Superior temporal gyrus (tissue), 1 donor: ENCODE data around the gene TRIO.

Source experiments
- DNase-seq: peaks from one replicate; pipeline ENCODE4 v3.0.0-alpha.2; 2016; ENCODE audit errors: extremely low spot score

Gene TRIO

DNA sequence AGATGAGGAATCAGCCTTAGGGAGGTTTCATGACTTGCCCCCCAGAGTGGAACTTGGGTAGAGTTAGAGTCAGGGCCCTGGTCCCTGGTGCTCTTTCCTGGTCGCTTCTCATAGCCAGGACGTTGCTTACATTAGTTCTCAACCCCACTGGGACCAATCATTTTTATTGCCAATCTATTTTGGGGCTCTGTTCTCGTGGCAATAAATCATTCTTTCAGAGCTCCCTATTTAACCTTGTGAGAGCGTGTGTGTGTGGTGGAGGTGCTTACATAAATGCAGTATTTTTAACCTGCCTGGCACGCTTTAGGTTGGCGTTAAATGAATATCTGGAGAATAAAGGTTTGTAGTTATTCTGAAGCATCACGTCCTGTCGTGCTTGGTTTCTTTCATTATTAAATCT, 4.1 kb downstream of the TRIO start:
- no peak for DNase-seq

DNA sequence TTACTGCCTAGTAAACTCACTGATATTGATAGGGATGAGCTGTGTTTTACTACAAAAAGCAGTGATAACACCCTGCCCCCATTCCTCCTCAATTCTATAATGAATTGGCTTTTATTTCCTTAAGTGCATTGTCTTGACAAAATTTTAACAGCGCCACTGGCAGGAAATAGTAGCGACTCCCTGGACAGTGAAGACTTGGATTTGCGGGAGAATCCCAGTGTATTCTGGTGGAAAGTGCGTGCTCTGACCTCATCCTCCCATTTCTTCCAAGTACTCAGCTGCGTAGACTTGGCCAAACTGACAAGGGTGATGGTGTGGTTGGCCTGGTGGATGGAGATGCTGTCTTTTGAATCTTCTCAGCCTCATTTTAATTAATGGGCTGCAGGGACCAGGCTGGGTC, 5.3 kb downstream of the TRIO start:
- no peak for DNase-seq

DNA sequence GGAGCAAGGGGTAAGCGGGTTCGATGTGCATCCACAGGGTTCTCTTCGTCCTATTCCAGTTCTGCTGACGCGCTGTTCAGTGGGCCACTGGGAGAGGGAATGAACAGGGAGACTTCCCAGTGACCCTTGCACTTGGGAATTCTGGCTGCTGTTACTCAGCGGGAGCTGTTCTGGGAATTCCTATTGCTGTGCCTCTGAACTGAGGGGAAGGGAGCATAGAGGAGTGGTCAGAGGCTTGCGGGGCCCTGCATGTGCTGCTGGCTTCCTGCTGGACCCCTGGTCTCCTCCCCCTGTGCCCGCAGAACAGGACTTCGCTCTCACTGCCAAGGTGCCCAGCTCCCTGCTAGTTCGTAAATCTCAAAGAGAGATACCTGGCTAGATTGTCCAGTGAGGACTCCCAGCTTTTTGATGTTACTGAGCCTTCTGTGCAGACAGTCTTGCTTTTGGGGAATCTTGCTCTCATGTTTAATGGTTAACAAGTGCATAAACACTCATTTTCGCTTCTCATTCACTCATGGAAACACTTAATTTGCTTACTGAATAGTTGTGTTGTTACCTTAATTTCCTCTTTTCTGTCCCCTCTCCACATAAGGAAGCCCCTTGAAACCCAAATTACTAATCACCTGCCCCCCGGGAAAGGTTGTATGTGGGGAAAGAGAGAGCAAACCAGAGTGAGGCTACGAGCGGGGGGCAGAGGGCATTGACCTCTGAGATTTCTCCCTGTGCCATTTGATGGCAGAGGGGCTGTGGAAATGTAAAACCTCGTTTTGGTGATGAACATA, 5.9 kb downstream of the TRIO start:
- DNase-seq: no peak

DNA sequence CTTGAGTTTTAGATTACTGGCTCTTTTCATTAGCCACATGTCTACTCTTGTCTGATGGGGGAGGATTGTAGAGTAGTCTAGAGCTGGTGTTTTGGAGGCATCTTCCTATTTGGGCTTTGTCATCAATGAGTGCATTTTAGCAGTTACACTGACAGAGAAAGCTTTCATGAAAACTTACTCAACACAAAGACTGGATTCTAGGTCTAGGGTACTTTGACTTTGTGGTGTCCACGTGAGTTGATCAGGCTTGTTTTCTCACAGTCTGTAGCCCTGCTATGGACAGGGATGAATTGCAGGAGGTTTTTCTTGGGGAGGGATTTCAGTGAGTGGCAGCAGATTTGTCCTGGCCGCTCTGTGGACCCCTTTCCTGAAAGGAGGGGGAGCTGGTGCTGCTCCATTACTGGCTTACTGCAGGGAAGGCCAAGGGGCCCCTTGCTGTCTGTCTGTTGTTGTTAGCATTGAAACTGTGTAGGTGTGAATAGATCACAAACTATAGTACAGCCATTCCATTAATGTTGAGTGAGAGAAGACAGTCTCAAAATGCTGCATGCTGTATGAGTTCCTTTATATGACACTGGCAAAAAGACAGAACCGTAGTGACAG, 6.6 kb downstream of the TRIO start:
- no peak for DNase-seq

DNA sequence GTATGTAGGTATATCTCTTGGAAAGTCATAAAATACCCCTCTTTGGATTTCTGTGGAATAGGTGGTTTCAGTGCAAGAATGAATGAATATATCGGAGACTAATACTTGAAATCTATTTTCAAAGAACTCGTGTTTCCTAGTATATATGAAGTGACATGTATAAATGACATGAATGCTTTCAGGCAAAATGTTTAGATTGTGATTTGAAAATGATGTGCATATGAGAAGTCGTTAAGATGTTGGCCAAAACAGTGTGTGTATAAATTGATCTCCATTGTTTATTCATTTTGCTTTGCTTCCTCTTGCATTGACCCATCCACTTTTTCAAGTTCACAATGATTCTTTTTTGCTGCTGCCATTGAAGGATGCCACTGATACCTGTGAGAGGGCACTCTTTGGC, 8.3 kb downstream of the TRIO start:
- no peak for DNase-seq

DNA sequence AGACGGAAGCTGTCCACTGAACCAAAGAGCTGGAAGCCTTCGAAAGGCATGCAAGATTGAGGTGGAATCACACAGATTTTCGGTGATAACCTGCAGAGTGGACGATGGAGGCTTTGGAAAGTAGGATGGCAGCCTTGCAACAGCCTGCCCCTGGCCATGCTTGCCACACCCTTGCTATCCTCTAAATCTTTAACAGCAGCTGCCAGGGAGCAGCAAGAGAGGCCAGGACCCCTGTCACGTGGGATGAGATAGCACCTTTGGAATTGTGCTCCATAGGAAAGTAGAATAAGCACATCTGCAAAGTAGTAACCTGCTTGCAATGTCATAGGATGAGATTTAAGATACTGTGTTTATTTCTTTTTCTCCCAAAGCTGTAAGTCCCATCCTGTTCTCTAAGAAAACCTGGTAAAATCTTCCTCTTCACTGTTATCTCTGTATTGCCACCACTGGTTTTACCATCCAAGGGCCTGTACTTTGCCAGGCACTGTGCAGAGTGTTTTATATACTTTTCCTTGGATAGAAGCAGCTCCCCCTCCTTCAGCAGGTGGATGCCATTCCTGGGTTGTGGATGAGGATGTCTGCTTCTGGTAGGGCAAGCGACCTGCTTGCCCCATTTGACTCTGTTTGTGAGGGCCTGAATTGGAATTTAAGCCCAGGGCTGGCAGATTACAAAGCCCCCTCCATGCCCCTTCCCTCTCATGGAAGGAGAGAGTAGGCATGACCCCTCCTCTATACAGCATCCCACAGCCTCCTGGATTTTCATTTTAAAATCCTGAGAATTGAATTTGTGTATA, 10.1 kb downstream of the TRIO start:
- DNase-seq: no peak

DNA sequence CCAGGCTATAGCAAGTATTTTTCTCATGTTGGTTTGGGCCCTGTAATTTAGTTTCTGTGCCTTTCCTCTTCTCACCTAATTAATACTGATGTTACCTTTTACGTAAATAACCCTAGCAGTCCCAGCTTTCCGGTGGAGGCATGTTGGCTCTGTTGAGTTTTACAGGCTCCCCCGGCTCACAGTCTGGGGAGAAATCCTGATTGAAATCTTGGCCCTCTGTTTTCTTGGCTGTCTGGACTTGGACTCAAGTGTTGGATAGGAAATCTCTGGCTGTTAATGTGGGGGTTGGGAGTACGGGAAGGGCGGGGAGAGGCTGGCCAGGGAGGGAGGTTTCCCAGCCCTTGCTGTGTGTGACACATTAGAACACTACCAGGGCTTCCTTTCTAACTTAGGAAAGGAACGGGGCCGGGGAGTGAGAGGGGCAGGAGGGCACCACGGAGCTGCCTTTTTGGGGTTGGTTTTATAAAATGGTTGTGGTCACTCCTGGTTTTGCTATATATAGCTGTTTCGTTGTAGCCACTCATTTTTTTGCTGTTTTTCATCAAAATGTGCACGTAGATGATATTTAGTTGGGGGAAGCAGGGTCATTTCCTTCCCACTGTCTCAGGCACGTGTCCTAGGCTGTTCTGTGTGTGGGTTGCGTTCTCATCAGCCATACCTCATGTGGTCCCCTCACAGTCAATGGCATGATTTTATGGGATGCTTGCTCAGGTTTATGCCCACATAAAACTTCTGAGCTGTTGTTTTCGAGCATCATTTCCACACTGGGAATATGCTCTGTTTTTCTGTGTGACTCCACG, 11.0 kb downstream of the TRIO start:
- no peak for DNase-seq

DNA sequence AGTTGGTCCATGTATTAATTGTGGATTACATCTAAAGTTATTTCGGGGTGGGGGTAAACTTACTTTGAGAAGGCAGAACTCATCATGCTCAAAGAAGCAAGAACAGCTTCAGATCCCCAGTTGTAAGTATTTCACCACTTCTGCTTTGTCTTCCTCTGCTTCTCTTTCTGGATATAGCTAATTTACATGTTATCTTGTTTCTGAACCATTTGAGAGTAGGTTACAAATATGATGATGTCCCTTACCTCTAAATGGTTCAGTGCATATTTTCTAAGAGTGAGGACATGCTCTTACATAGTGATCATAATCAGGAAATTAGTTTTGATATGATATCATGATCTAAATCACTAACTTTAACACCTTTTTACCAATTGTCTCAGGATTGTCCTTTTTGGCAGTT, 11.9 kb downstream of the TRIO start:
- no peak for DNase-seq

DNA sequence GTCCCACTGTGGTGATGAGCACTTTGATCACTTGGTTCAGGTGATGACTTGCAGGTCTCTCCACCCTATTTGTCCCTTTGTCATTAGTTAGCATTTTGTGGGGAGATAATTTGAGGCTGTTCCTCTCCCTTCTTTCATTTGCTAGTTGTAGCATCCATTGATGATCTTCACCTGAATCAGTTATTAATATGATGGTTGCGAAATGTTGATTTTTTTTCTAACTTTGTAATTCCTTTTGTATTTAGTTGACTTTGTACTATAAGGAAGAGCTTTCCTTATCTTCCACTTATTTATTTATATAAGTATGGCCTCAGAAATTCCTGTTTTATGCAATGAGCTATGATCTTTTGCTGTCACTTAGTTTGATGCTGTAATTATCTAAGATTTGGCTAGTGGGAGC, 12.6 kb downstream of the TRIO start:
- no peak for DNase-seq

DNA sequence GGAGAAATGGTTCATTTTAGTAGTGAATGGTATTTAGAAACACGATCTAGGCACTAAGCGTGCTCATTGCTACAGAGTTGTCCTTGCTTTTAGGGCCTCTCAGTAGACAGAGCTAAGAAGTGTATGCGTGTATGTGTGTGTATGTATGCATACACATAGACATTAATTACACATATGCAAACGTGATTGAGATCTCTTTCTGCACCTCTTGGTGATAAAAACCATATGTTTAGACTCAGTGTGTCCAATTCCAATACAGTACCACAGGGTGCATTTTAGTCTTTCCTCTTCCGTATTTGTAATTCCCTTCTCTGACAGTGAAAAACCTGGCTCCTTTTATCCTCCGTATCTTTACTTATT, 13.1 kb downstream of the TRIO start:
- no peak for DNase-seq

DNA sequence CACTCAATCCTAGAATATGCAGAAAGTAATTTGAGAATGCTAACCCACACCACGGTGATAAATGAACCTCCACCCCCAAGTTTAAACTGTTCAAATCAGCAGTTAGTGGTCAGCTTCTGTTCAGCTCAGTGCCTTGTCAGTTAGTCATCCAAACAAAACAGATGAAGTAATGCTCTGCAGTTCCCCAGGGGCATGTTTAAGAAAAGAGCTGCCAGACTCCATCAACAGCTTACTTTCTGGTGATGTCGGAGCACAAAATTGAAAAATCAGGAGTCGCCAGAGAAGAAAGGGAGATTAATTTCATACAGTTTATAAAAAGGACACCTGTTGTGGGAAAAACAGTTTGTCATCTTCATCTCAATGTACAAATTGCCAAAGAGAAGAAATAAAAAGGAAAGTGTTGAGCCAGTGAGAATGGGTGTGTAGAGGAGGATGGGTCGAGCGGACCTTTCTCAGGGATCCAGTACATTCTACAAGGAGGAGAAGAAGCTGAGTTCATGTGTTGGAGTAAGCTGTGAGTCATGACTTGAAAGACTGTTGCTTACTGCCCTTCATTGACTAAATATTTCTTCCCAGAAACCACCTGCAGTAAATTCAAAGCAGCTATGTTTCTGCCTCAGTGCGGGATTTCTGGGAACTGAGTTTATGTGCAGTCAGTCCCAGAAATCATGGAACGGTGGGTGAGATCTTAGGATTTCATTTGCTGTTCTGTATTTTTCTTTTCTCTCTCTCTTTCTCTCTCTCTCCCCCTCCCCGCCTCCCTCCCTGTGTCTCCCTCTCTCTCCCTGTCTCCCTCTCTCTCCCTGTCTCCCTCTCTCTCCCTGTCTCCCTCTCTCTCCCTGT, 13.7 kb downstream of the TRIO start:
- DNase-seq: no peak

DNA sequence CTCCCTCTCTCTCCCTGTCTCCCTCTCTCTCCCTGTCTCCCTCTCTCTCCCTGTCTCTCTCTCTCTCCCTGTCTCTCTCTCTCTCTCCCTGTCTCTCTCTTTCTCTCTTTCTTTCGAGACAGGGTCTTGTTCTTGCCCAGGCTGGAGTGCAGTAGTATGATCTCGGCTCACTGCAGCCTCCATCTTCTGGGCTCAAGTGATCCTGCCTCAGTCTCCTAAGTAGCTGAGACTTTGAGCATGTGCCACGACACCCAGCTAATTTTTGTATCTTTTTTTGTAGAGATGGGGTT, 14.3 kb downstream of the TRIO start:
- DNase-seq: no peak

DNA sequence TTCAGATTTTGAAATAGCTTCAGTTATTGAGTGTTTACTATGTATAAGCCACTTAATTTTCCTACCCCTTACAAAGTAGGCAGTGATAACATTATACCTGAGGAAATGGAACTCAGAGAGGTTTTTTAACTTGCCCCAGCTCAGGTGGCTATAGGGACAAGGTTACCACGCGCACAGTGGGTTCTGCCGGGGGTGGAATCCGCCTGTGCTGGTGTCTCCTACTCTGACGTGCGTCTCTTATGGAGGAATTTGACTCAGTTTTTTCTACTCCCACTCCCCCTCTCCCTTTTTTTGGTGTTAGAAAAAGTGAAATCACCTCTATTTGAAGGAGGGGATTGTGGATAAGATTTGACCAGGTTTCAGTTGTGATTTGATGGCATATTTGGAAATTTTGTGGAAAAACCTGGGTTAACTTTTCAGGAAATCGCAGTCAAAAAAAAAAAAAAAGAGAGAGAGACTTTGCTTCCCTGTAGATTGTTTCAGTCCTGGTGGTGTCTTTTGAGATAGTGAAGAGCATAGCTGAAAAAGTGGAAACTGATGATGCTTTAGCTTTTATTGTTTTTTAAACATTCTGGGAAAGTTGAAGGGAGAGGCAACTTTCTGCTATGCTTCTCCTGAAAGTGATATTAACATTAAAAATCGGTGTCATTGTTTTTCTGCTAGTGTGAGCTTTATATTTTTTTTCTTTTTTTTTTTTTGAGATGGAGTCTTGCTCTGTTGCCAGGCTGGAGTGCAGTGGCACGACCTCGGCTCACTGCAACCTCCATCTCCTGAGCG, 15.9 kb downstream of the TRIO start:
- no peak for DNase-seq

DNA sequence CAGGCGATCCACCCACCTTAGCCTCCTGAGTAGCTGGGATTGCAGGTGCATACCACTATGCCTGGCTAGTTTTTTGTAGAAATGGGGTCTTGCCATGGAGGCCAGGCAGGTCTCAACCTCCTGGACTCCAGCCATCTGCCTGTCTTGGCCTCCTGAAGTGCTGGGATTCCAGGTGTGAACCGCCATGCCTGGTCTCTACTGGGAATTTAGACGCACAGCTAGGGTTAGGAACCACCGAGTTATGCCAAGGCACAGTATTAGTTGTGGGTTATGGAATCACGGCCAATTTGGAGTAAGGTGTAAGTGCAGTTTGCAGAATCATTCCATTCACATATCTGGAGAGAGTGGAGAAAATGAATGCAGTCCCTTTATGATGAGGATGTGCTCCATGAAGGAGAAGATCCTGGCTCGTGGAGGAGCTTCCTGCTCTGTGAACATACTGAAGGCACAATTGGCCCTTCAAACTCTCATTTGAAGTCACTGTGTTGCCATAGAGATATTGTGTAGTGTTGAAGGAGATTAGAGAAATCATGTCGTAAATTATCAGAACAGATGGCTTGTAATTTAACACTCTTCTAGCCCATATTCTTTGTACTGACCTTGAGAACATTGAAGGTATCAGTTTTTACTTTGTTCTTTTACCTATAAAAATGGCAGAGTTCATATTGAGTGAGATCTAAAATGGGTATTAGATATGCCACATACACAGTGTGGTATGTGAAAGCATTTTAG, 18.8 kb downstream of the TRIO start:
- no peak for DNase-seq

DNA sequence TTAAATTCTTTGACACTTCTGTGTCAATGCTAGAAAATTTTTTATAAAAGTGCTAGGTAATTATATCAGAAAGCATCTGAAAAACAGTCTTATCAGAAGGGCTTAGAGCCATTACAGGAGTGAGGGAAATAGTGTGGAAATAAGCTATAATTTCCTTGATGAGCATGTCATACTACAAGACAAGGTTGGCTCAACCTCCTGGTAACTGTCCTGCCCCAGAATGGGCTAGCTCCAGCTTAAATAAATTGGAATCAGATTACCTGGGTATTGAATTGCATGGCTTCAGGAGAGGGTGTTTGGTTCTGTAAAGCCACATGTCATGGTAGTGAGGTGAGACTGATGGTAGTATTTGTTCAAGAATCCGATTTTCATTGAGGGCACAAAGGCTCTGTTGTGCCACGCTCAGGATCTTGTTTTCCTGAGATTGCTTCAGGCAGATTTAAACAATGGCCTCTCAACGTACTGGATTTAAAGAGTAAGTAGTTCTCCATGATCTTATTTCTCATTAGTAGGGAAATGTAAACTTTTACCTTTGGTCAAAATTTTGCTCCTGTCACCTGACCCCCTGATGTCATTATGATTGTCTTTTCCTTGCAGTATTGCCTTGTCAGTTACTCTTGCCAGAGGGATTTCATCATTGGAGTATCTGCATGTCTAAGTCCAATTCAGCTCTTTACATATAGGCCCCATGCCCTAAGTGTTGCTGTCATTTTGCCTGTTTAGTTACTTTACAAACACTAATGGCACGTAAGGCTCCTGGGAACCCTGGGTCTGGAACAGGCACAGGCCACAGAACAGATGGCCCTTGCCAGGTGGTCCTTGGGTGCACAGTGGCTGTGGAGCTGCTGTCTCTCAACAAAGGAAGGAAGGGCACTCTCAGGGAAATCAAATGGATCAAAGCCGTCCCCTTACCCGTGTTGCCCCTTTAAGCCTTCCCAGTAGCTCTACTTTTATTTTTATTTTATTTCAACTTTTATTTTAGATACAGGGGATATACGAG, 21.3 kb downstream of the TRIO start:
- DNase-seq: no peak

DNA sequence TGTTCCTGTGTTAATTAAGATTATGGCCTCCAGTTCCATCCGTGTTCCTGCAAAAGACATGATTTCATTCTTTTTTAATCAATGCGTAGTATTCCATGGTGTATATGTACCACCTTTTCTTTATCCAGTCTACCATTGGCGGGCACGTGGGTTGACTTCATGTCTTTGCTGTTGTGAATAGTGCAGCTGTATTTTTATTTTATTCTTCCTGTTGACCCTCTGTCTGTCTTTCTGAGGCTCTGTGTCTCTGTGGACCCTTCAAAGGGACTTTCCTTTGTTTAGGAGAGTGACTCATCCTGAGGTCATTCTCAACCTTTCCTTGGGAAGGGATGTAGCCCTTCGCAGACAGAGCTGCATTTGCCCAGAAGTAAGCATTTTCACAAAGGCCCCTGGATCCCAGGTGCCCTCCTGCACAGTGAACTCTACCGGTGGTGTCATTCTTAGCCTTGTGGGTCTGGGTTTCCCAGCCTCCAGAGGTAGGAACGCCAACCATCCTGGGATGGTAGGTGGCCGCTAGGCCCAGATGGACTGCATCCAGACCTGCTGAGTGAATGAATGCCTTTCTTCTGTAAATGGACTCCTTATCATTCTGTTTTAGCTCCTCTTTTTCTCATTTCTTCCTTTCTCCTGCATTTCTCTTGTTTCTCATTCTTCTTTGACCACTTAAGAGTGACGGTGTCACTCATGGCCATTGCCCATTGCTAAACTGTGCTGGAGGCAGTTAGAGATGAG, 22.4 kb downstream of the TRIO start:
- DNase-seq: no peak

DNA sequence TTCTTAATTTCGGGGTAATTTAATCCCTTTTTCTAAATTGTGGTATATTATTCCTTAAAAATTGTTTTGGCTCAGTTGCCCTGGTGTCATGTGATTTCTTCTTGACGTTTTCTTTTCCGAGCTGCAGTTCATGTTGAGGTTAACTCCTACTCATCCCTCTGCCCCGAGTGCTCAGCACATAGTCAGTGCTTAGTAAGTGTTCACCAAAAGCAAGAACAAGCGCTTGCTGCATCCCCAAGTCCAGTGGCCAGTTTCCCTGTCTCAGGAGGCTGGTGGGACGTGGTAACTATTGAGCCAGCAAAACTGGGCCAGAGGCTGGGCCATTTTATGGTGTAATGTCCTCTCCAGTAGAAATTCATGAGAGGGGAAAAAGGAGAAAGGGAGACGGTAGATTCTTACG, 23.3 kb downstream of the TRIO start:
- no peak for DNase-seq

DNA sequence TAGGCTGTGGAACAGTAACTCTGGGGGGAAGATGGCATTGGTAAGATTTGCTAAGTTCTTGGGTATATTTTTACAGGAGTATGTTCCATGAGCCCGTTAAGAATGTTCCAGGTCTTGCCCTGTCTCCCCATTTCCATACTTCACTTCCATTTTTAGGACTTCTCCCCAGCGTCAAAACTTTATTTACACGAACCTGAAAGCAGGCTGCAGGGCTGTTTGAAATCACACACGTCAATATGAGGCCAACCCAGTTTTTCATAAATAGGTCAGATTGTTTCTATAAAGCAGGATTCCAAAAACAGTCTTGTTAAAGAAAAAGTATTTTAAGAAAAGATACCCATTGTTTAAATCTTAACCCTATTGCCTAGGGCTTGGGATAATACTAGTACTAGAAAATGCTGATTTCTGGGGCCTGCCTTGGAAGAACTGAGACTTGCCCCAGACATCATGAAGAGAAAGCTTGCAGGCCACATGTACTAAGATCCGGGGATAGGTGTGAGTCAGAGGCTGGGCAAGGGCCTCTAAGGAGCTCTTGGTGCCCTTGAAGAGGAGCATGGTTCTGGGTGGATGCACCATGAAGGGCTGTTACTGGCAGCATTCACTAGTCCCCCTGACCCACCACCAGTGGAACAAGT, 24.2 kb downstream of the TRIO start:
- DNase-seq: no peak
